Activated naive CD4-positive, alpha-beta T cell (primary cell): Measurements from ENCODE around the gene SURF2.
"Not testable (repeated sequence)": the region's sequence is repeated elsewhere in the genome, so short reads cannot be mapped to it uniquely, and the experiment has no call there.

ENCODE experiments used
- DNase-seq, 4 experiments: peaks; one replicate each; lab custom pipeline; 2025; lab: John Stamatoyannopoulos, UW

The SURF2 gene

GRCh38 chr9:133377280-133377679 is 20.9 kb downstream of the SURF2 start:
- DNase-seq: not testable (repeated sequence)

- DNase-seq: no peak
These were observed 21.4 kb downstream of the SURF2 start for GRCh38 chr9:133377721-133378216.

GRCh38 chr9:133378408-133378962 is 22.1 kb downstream of the SURF2 start:
- DNase-seq: no peak

GRCh38 chr9:133379153-133380086 is 23.1 kb downstream of the SURF2 start:
- no peak for DNase-seq

DNA sequence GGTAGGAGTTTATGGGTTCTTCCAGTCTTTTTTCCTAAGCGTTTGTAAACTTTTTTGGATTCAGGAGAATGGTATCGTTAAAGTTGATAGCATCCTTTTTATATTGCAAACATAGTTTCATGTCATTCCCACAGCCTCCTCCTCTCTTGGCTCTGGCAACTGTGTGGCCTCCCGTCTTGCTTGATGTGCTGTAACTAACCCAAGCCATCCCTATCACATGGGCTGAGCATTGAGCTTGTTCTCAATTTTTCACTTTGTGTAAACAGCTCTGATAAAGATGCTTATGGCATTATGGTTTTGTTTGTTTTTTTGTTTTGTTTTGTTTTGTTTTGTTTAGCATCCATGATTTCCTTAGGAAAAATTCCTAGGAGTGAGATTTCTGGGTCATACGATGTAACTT is 24.4 kb downstream of the SURF2 start:
- DNase-seq: no peak

DNA sequence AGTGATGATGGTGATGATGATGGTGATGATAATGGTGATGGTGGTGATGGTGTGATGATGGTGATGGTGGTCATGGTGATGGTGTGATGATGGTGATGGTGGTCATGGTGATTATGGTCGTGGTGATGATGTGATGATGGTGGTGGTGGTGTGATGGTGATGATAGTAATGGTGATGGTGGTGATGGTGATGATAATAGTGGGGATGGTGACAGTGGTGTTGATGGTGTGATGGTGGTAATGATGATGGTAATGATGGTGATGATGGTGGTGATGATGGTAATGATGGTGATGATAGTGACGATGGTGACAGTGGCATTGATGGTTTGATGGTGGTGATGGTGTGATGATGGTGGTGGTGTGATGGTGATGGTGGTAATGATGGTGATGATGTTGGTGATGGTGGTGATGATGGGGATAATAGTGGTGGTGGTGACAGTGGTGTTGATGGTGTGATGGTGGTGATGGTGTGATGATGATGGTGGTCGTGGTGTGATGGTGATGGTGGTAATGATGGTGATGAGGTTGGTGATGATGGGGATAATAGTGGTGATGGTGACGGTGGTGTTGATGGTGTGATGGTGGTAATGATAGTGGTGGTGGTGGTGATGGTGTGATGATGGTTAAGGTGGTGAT is 26.3 kb downstream of the SURF2 start:
- no peak for DNase-seq

DNA sequence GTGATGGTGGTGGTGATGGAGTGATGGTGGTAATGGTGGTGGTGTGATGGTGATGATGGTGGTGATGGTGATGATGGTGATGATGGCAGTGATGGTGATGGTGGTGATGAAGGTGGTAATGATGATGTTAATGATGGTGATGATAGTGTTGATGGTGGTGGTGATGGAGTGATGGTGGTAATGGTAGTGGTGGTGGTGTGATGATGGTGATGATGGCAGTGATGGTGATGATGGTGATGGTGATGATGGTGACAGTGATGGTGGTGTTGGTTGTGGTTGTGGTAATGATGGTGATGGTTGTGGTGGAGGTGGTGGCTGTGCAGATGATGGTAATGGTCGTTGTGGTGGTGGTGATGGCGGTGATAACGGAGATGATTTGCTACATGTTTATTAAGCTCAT is 27.1 kb downstream of the SURF2 start:
- no peak for DNase-seq

DNA sequence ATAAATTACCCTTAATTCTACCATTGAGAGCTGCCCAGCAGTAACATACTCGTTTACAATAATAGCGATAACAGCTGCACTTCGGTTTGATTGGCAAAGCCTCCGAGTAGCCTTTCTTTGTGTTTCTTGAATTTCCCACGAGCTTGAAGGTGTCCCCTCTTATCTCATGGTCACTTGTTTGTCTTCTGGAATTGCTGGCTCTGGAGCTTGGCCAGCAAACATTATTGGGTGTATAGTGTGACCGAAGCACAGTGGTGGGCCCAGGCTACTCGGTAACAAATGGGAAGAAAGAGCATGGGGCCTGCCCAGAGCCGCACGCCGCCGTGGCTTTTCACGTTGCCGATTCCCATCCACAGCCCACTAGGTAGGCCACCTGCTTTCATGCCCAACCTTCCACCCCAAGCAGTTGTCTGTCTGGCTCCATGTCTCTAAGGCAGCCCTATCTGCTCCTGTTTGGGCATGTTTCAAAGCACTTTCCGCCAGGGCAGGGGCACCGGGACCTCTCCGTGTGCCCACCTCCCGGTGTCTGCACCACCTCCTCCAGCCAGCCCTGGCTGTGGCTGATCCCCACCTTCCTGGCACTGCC is 28.5 kb downstream of the SURF2 start:
- no peak for DNase-seq

GRCh38 chr9:133385452-133385851 is 29.1 kb downstream of the SURF2 start:
- DNase-seq: no peak

DNA sequence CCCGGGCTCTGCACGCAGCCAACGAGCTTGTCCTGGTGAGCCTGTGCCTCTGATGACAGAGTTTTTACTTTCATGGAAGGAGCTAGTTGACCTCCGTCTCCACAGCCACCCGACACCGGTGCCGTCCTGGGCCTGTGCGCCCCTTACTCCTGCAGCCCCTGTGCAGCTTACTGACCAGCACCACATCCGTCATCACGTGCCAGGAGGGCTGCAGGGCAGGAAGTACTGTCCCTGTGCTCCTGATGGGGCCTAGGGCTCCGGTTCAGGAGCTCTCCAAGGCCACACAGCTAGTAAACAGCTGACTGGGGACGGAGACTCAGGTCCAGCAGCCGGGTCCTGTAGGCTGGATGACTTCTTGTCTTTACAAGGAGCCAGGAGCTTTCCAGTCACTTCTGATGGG is 30.0 kb downstream of the SURF2 start:
- DNase-seq: no peak

GRCh38 chr9:133387680-133388079 is 31.3 kb downstream of the SURF2 start:
- no peak for DNase-seq

DNA sequence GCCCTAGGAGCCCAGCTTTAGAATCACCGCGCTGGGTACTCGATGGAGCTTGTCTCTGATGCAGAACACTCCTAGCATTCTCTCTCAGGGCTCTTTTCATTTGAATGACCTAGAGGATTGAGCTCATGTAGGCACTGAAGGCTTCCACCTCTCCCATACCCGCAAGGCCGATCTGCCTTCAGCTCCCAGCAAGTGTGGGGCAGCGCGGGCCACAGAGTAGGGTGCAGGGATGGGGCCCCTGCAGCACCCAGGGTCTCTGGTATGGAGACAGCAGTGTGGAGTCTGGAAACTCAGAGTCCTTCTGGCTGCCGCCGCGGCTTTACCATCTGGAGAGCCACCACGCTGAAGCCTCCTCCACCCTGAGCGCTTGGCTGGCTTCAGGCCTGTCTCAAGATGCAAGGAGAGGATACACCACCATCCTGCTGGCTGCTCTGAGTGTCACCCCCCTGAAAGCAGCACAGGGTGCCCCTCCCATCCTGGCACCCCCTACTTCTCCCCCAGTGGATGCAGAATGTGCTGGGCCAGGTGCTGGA is 32.7 kb downstream of the SURF2 start:
- DNase-seq: no peak

- no peak for DNase-seq
These were observed 33.2 kb downstream of the SURF2 start for GRCh38 chr9:133389562-133389961.

GRCh38 chr9:133390713-133391112 is 34.4 kb downstream of the SURF2 start:
- DNase-seq: no peak

DNA sequence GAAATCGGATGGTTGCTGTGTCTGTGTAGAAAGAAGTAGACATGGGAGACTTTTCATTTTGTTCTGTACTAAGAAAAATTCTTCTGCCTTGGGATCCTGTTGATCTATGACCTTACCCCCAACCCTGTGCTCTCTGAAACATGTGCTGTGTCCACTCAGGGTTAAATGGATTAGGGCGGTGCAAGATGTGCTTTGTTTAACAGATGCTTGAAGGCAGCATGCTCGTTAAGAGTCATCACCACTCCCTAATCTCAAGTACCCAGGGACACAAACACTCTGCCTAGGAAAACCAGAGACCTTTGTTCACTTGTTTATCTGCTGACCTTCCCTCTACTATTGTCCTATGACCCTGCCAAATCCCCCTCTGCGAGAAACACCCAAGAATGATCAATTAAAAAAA is 35.1 kb downstream of the SURF2 start:
- DNase-seq: not testable (repeated sequence)

- not testable (repeated sequence) for DNase-seq
These were observed 36.0 kb downstream of the SURF2 start for GRCh38 chr9:133392308-133392707.

DNA sequence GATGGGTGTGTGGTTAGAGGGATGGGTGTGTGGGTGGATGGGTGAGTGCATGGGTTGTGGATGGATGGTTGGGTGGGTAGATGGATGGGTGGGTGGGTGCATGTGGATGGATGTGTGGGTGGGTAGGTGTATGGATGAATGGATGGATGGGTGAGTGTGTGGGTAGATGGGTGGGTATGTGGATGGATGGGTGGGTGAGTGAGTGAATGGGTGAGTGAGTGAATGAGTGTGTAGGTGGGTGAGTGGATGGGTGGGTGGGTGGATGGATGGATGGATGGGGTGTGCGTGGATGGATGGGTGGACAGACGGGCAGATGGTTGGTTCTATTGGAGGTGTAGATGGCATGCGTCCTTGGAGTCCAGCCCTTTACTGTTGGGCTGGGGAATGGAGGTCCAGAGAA is 37.0 kb downstream of the SURF2 start:
- no peak for DNase-seq

- no peak for DNase-seq
These were observed 38.4 kb downstream of the SURF2 start for GRCh38 chr9:133394687-133395271.

DNA sequence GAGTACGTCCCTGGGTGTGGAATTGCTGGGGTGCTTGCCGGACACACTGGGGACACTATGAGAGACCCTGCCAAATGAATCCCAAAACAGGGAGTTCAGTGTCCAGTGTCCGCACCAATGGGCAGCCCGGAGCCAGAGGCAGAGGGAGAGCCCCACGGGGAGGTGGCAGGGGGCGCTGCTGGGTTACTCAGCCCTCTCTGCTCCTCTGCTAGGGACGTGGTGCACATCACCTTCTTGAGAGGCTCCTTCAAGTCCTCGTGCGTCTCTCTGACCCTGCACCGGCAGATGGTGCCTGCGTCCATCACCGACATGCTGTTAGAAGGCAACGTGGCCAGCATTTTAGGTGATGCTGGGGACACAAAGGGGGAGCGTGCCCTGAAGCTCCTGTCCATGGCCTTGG is 40.6 kb downstream of the SURF2 start:
- DNase-seq: no peak

DNA sequence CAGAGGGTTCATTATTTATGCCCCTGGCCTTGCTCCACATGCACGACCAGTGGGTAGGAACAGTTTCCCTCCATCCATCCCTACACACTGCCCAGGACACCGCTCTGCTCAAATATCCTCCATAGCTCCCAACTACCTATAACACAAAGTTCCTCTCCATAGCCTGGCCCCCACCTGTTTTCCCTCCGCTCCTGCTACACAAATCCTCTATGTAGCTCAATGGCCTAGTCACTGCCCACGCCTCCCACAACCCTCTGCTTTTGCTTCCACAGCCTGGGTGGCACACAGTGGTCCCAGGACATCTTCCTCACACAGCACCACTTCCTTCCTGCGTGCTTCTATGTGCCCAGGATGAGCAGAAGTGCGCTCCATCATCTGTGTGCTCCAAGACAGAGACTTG is 41.0 kb downstream of the SURF2 start:
- DNase-seq: no peak

GRCh38 chr9:133397895-133398294 is 41.5 kb downstream of the SURF2 start:
- no peak for DNase-seq

- no peak for DNase-seq
These were observed 43.9 kb downstream of the SURF2 start for GRCh38 chr9:133400292-133400691.
